GM19397 (cell line): Measurements from ENCODE around the gene GNB1.

Experiments used
- ATAC-seq: cut with Tn5 transposase; IDR thresholded peaks from one replicate; pipeline ENCODE4 v1.9.1; 2021; ENCODE audit warnings: mild to moderate bottlenecking, moderate library complexity; ENCODE audit not compliant: unreplicated experiment

Gene GNB1

GRCh38 chr1:1832820-1833219, 58.1 kb downstream of the GNB1 start:
- no peak for ATAC-seq

- no peak for ATAC-seq
Observed at GRCh38 chr1:1832166-1832565, 58.7 kb downstream of the GNB1 start.

- ATAC-seq, result no peak
Observed at GRCh38 chr1:1827089-1827848, 63.6 kb downstream of the GNB1 start.

GRCh38 chr1:1826356-1827088, 64.4 kb downstream of the GNB1 start:
- ATAC-seq, result no peak

GRCh38 chr1:1825217-1825616, 65.7 kb downstream of the GNB1 start:
- ATAC-seq, result no peak

- no peak for ATAC-seq
Observed at GRCh38 chr1:1819762-1820161, 71.1 kb downstream of the GNB1 start.

GRCh38 chr1:1817221-1817620, 73.7 kb downstream of the GNB1 start:
- ATAC-seq, result no peak

GRCh38 chr1:1815606-1816281, 75.1 kb downstream of the GNB1 start:
- no peak for ATAC-seq

GRCh38 chr1:1809489-1809888, 81.4 kb downstream of the GNB1 start:
- ATAC-seq, result no peak

GRCh38 chr1:1808206-1808605, 82.7 kb downstream of the GNB1 start:
- ATAC-seq, result no peak

GRCh38 chr1:1806890-1807289, 84.0 kb downstream of the GNB1 start:
- ATAC-seq, result no peak

GRCh38 chr1:1804301-1804700, 86.6 kb downstream of the GNB1 start:
- no peak for ATAC-seq

GRCh38 chr1:1802871-1803270, 88.0 kb downstream of the GNB1 start:
- ATAC-seq, result no peak

GRCh38 chr1:1799716-1800115, 91.2 kb downstream of the GNB1 start:
- peak; percentile 50 for ATAC-seq

- no peak for ATAC-seq
Observed at GRCh38 chr1:1797731-1798341, 93.1 kb downstream of the GNB1 start.

- ATAC-seq, result no peak
Observed at GRCh38 chr1:1796466-1796865, 94.4 kb downstream of the GNB1 start.

- ATAC-seq, result no peak
Observed at GRCh38 chr1:1794999-1795398, 95.9 kb downstream of the GNB1 start.

GRCh38 chr1:1793481-1794244, 97.2 kb downstream of the GNB1 start:
- no peak for ATAC-seq

GRCh38 chr1:1788646-1789431, 102.0 kb downstream of the GNB1 start:
- no peak for ATAC-seq

GRCh38 chr1:1788136-1788535, 102.8 kb downstream of the GNB1 start:
- ATAC-seq, result no peak
